ENCODE data around the gene PARD3B. TPM values are rescaled to one million over a fixed set of nuclear protein-coding genes. Genes with fewer than 3 reads are reported as not detected.

Gene PARD3B
- total RNA-seq, 1 experiment from 2014 or later, result 2.0 TPM

- TF ChIP-seq FOSL1 (IDR thresholded peaks at IDR 0.05; ENCODE audit: low read depth), result no peak
- TF ChIP-seq CBX3 (IDR thresholded peaks at IDR 0.05; ENCODE audit: low read depth), result no peak
- TF ChIP-seq EZH2 (IDR thresholded peaks at IDR 0.05), result no peak
- TF ChIP-seq CTCF (IDR thresholded peaks at IDR 0.05 in 2 of 3, conservative IDR thresholded peaks at IDR 0.05 in 1 of 3; ENCODE audit: borderline replicate concordance in 1 of 3, insufficient read depth in 1 of 3, low read depth in 2 of 3, low read length in 2 of 3), result no peak
- no peak for TF ChIP-seq ATF3 (IDR thresholded peaks at IDR 0.05)
- TF ChIP-seq POLR2A (IDR thresholded peaks at IDR 0.05; ENCODE audit: borderline replicate concordance, extremely low read depth, insufficient read depth, insufficient read length), result no peak
- no peak for TF ChIP-seq ZBTB33 (IDR thresholded peaks at IDR 0.05; ENCODE audit: extremely low read depth, insufficient replicate concordance, low read length)
- TF ChIP-seq EZH2phosphoT487 (IDR thresholded peaks at IDR 0.05; ENCODE audit: borderline replicate concordance), result no peak
- no peak for TF ChIP-seq SIN3A (IDR thresholded peaks at IDR 0.05; ENCODE audit: low read depth)
- no peak for TF ChIP-seq SRF (IDR thresholded peaks at IDR 0.05; ENCODE audit: low read depth)
- TF ChIP-seq ZFX (IDR thresholded peaks at IDR 0.05), result no peak
- no peak for TF ChIP-seq ZNF274 (IDR thresholded peaks at IDR 0.05; ENCODE audit: low read depth, low read length)
- no peak for TF ChIP-seq YY1 (IDR thresholded peaks at IDR 0.05; ENCODE audit: extremely low read depth, insufficient replicate concordance, low read depth, low read length)
- no peak for TF ChIP-seq CEBPB (IDR thresholded peaks at IDR 0.05; ENCODE audit: low read depth)
- TF ChIP-seq POLR2AphosphoS5 (IDR thresholded peaks at IDR 0.05; ENCODE audit: low read depth, low read length), result no peak
- TF ChIP-seq JUND (IDR thresholded peaks at IDR 0.05), result no peak
- Histone ChIP-seq H3K9me3 (ENCODE audit: control insufficient read depth in 1 of 2, insufficient read depth in 1 of 2, low read depth in 1 of 2, low read length in 2 of 2) (no peaks in the 10 kb centered on the region), H4K20me1 (ENCODE audit: insufficient read depth) (no peaks in the 10 kb centered on the region), H3K4me1 (ENCODE audit: control insufficient read depth in 1 of 2, insufficient read depth in 2 of 2, low read length in 2 of 2) (no peaks in the 10 kb centered on the region), H3K27ac (ENCODE audit: low read depth, low read length) (no peak overlapping the region), H3K27me3 (ENCODE audit: insufficient read depth, low read length) (peaks cover 4% of the 10 kb centered on the region; the same call in 1 of the 2 replicates), H3K4me2 (ENCODE audit: low read length) (no peak overlapping the region), H3K4me3 (replicated peaks in 1 of 2; ENCODE audit: low read depth in 1 of 2, low read length in 2 of 2) (no peak overlapping the region), H2AFZ (ENCODE audit: low read depth, low read length, poor library complexity, severe bottlenecking) (no peak overlapping the region), H3K9me2 (ENCODE audit: insufficient read depth) (no peaks in the 10 kb centered on the region), H3K79me2 (ENCODE audit: insufficient read depth, low read length) (no peaks in the 10 kb centered on the region), H3K9ac (ENCODE audit: low read length) (no peak overlapping the region), H3K36me3 (ENCODE audit: control insufficient read depth in 1 of 2, insufficient read depth in 2 of 2, low read length in 2 of 2) (no peaks in the 10 kb centered on the region)
- ChIA-PET RAD21 (ENCODE audit: low non-redundant PET in 1 of 2, low total read pairs in 2 of 2, uncharacterized antibody in 2 of 2, unreplicated experiment in 2 of 2) (no interaction called here), CTCF (no interaction called here), POLR2A (no interaction called here)
- intact Hi-C loops (cut with micrococcal nuclease), result no loop called here
- ATAC-seq (no peak), DNase-seq (ENCODE audit: low read depth, low spot score) (no peak)
- no TSS peak for BruUV-seq (replicated peaks)
Observed at GRCh38 chr2:205484215-205484614, 938.9 kb downstream of the PARD3B start.
